Hematopoietic multipotent progenitor cell treated with erythropoietin and hydrocortisone succinate and interleukin-3 and kit ligand, for 15 days (in vitro differentiated cells): Measurements from ENCODE around the gene MOAP1.
"Not testable (repeated sequence)": the region's sequence is repeated elsewhere in the genome, so short reads cannot be mapped to it uniquely, and the experiment has no call there.

Experiments
- DNase-seq: peaks from one replicate; pipeline ENCODE4 v3.0.0-alpha.2; 2015; ENCODE audit warnings: low spot score

The MOAP1 gene

DNA sequence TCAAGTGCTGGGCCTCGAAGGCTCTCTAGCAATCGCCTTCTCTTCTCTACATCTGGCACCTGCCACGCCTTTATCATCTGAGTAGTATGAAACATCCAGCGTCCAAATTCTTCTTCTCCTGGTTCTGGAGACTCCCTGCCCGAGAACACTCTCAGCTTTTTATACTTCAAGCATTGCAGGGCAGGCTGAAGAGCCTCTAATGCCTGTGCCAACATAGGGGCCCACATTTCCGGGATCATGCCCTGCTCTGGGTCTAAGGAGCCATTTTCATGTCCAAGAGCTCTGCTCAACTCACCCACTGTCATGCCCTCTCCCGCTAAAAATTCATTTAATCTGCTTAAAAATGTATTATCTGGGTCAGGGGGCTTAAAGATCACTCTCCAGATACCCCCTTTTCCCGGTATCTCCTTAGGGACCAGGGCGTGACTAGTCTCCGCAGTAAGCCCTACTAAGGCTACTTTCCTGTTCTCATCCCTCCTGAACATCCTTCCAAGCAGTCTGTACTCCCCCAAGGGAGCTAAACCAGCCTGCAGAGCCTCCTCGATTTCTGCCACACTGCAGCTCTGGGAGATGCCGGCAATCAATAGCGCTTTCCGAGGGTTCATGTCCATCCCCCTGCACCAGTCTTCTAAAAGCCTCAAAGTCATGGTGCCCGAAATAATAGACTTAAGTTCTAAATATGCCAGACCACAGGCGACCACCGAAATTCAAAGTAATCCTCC is 940 bp downstream of the MOAP1 start:
- no peak for DNase-seq

DNA sequence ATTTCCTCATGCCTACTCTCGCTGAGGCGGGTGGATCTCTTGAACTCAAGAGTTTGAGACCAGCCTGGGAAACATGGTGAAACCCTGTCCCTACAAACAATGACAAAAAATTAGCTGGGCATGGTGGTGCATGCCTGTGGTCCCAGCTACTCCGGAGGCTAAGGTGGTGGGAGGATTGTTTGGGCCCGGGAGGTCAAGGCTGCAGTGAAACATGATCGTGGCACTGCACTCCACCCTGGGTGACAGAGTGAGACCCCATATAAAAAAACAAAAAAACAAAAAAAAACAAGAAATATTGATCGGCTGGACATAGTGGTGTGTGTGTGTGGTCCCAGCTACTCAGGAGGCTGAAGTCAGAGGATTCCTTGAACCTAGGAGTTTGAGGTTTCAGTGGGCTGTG is 9.2 kb downstream of the MOAP1 start:
- no peak for DNase-seq

DNA sequence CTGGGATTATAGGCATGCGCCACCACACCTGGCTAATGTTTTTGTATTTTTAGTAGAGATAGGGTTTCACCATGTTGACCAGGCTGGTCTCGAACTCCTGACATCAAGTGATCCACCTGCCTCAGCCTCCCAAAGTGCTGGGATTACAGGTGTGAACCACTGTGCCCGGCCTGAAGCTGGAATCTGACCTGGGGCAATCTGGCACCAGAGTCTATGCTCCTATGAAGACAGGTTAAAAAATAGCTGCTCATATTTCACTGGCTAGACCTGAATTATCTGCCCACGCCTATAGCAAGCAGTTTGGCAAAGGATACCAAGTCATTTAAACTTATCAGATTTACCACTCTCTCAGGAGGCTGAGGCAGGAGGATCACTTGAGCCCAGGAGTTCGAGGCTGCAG is 10.0 kb downstream of the MOAP1 start:
- DNase-seq: not testable (repeated sequence)

DNA sequence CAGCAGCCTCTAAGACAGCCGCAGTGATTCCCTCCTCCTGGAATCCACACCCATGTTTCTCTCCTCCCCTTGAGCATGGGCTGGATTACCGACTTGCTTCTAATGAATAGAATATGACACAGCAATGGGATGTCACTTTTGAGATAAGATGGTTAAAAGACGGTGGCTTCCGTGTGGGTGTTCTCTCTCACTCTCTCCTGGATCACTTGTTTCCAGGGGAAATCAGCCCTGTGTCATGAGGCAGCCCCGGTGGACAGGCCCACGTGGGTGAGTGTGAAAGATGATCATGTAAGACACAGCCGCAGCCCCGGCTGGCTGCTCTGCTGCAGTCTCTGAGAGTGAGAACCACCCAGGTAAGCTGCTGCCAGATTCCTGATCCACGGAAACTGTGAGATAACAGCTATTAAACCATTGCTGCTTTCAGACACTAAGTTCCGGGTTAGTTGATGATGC is 10.7 kb downstream of the MOAP1 start:
- DNase-seq: no peak

DNA sequence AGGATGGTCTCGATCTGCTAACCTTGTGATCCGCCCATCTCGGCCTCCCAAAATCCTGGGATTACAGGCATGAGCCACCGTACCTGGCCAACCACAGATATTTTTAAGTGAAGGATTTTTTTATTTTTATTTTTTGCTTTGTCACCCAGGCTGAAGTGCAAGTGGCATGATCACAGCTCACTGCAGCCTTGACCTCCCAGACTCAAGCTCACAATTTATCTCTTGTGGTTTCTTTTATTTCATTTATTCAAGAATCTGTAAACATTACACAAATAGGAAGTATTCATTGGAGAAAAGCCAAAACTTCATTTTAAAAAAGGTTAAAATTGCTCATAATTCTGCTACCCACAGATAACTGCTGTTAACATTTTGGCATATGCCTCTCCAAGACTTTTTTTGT is 13.3 kb downstream of the MOAP1 start:
- no peak for DNase-seq

DNA sequence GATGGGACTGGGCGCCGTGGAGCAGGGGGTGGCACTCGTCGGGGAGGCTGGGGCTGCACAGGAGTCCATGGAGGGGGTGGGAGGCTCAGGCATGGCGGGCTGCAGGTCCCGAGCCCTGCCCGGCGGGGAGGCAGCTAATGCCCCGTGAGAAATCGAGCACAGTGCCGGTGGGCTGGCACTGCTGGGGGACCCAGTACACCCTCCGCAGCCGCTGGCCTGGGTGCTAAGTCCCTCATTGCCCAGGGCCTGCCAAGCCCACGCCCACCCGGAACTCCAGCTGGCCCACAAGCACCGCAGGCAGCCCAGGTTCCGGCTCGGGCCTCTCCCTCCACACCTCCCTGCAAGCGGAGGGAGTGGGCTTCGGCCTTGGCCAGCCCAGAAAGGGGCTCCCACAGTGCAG is 14.6 kb downstream of the MOAP1 start:
- DNase-seq: not testable (repeated sequence)

DNA sequence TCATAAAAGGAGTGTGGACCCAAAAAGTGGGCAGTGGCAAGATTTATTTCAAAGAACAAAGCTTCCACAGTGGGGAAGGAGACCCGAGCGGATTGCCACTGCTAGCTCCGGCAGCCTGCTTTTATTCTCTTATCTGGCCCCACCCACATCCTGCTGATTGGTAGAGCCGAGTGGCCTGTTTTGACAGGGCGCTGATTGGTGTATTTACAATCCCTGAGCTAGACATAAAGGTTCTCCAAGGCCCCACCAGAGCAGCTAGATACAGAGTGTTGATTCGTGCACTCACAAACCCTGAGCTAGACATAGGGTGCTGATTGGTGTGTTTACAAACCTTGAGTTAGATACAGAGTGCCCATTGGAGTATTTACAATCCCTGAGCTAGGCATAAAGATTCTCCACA is 15.1 kb downstream of the MOAP1 start:
- DNase-seq: not testable (repeated sequence)

DNA sequence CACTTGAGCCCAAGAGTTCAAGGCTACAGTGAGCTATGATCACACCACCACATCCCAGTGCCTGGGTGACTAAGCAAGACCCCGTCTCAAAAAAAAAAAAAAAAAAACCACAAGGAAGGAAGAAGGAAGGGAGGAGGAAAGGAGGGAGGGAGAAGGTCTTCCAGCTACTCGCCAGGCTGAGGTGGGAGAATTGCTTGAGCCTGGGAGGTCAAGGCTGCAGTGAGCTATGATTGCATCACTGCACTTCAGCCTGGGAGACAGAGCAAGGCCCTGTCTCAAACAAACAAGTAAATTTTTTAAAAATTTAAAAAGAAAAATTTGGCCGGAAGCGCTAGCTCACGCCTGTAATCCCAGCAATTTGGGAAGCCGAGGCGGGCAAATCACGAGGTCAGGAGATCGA is 16.1 kb downstream of the MOAP1 start:
- DNase-seq: not testable (repeated sequence)

DNA sequence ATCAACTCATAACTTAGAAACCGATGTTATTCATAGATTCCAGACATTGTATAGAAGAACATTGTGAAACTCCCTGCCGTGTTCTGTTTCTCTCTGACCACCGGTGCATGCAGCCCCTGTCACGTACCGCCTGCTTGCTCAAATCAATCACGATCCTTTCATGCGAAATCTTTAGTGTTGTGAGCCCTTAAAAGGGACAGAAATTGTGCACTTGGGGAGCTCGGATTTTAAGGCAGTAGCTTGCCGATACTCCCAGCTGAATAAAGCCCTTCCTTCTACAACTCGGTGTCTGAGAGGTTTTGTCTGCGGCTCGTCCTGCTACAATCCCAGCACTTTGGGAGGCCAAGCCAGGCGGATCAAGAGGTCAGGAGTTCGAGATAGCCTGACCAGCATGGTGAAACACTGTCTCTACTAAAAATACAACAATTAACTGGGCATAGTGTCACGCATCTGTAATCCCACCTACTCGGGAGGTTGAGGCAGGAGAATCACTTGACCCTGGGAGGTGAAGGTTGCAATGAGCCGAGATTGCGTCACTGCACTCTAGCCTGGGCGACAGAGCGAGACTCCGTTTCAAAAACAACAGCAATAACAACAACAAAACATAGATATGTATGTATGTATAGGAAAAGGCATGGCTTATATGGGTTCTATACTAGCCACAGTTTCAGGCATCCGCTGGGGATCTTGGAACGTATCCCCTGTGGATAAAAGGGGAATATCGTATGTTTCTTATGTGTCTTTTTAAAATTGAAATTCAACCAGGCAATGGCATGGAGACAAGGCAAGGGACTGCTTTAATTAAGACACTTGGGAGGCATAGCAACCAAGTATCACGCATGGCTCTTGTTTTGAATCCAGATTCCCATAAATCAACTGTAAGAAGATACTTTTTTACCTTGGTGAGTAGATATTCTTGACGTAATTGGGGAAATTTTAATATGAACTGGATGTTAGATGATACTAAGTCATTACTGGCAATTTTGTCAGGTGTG is 19.1 kb downstream of the MOAP1 start:
- DNase-seq: not testable (repeated sequence)

DNA sequence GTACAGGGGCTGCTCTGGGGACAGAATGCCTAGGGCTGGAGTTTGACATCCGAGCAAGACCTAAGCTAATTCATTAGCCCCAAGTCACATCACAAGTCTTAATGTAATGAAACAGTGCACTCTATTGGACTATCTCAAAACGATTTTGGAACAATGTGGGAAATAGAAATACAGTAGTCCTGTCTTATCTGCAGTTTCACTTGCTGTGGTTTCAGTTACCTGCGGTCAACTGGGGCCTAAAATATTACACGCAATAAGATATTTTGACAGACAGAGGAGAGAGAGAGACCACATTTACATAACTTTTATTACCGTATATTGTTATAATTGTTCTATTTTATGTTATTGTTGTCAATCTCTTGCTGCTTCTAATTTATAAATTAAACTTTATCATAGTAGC is 21.1 kb downstream of the MOAP1 start:
- DNase-seq: no peak

DNA sequence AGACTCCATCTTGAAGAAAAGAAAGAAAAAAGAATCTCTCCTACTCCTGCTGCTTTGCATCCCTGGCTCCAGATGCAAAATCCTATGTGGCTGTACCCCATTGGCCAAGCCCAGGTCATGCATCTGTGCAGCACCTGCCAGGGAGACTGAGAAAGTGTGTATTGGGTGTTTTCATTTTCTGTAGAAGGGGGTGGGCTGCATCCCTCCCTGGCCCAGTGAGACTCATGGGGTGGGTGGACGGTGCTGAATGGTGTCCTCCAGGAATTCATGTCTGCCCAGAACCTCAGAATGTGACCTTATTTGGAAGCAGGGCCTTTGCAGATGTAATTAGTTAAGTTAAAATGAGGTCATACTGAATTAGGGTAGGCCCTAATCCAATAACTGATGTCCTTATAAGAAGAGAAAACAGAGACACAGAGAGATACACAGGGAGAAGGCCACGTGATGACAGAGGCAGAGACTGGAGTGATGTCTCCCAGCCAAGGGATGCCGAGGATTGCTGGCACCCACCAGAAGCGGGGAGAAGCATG is 23.2 kb downstream of the MOAP1 start:
- no peak for DNase-seq

DNA sequence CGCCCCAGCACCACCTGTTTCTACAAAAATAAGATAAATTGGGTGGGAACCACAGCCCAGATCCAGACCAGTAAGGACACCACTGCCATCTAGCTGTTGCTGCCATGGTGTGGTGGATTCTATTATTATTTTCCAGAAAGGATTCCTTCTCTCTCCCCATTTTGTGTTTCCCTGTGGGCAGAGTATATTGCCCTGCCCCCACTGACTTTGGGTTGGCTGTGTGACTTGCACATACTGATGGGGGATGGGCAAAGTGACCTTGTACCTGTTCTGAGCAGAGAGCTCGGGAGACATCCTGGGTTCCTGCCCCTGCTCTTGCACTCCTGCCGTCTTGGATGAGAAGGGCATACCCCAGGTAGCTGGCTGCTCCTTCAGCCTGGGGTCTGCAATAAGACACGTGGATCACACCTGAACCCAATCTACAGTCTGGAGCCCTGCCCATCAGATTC is 24.3 kb downstream of the MOAP1 start:
- DNase-seq: peak; percentile 36

DNA sequence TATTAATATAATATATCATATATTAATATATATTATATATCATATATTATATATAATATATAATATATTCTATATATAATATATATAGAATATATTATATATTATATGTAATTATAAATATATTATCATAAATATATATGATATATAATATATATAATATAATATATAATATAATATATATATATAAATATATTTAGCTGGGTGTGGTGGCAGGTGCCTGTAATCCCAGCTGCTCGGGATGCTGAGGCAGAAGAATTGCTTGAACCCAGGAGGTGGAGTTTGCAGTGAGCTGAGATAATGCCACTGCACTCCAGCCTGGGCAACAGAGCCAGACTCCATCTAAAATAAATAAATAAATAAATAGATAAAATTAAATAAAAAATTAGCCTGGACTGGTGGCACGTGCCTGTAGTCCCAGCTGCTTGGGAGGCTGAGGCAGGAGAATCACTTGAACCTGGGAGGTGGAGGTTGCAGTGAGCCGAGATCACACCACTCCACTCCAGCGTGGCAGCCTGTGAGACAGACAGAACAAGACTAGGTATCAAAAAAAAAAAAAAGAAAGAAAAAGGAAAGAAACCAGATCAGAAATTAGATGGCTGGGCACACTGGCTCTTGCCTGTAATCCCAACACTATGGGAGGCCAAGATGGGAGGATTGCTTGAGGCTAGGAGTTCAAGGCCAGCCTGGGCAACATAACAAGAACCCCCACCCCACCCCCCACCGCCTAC is 24.9 kb downstream of the MOAP1 start:
- not testable (repeated sequence) for DNase-seq

DNA sequence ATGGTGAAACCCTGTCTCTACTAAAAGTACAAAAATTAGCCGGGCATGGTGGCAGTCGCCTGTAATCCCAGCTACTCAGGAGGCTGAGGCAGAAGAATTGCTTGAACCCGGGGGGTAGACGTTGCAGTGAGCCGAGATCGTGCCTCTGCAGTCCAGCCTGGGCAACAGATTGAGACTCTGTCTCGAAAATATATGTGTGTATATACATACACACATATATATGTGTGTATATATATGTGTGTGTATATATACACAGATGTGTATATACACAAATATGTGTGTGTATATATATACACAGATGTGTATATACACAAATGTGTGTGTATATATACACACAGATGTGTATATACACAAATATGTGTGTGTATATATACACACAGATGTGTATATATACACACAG is 26.3 kb downstream of the MOAP1 start:
- DNase-seq: not testable (repeated sequence)

DNA sequence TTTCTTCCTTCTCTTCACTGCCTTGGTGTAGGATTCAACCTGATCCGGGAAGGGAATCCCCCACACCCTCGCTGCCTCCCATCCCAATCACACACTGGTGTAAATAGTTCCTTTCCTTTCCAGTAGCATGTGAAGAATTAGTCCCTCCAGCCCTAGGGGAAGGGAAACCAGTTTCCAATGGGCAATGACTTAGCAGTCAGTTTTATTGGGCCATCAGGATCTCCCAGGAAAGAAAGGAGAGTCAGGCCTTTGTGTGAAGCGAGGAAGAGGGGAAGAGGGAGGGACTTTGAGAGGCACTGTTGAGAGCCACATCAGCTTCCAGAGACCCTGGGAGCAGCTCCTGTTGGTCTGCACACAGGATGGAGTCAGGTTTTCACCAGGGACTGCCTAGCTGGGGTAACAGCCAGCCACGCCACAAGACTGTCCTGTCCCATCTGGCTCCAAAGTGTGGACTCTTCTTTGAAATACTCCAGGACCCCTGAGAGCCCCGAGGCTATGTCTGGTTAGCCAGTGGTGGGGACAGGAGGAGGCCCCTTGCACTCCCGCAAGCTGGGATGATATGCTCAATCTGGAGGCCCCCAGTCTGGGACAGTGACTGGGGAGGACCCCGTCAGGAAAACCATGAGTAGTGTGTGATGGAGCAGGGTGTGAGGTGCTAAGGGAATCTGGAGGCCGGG is 27.9 kb downstream of the MOAP1 start:
- no peak for DNase-seq

DNA sequence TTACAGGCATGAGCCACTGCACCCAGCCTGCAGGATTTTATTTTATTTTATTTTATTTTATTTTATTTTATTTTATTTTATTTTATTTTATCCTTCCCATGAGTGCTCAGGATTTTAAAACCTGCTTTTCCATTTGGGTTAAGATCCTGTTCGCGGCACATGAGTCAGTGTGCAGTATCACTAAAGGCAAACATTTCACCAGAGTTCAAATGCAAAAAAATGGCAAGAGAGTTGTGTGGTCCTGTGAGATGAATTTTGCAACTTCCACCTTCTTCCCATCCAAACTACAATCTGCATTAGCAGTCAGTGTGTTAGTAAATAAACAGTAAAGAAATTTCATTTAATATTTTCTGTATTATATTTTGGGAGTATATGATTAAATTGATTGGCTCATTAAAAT is 29.0 kb downstream of the MOAP1 start:
- DNase-seq: no peak

DNA sequence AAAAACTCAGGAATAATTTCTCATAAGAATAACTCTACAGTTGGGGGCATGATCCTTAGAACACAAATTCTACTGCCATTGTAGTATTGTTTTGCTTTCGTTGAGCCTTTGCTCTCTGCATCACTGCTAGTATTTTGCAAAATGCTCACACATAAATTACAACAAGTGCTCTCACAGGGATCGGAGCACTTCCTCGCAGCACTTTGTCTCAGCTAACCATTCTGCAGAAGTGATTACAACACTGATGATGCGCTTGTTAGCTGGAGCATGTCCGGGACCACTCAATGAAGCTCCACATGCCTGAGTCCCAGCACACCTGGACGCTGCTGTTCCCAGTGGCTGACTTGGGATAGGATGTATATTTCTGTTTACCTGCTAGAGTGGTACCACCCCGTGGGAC is 31.6 kb downstream of the MOAP1 start:
- no peak for DNase-seq

DNA sequence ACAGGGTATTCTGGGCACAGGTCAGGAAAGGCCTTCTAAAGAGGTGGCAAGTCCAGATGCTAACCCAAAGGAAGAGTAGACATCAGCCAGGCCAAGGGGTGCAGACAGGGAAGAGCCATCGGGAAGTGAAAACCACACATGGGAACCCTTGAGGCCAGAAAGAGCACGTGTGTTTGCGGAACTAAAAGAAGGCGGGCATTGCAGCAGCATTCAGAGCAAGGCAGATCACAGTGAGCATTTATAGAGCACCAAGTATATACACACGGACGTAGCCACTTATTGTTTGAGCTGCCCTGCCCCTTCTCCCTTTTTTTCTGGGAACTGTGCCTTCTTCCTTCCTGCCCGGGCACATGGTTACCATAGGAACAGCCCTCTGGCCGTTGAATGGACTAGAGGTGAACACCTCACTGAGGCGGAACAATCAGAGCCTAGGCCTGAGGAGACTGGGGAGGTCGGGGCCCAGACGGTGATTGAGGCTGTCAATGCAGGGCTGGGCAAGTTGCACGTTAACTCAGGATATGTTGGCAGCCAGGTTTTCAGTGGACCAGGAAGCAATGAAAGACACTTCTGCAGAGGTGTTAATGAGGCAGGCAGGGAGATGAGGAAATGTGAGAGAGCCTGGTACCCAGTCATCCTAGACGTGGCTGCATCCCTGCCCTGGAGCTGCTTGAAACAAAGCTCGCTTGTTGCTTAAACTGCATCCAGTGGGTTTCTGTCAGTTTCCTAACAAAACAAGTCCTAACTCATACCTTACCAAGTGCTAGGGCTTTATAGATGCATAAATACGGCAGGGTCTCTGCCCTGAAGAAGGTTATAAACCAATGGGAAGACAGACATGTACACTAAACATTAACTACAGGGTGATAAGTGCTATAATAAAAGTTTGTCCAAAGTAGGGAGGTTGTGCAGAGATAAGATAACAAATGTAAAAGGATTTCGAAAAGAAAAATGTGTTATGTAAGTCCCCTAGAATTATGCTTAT is 34.2 kb downstream of the MOAP1 start:
- no peak for DNase-seq

DNA sequence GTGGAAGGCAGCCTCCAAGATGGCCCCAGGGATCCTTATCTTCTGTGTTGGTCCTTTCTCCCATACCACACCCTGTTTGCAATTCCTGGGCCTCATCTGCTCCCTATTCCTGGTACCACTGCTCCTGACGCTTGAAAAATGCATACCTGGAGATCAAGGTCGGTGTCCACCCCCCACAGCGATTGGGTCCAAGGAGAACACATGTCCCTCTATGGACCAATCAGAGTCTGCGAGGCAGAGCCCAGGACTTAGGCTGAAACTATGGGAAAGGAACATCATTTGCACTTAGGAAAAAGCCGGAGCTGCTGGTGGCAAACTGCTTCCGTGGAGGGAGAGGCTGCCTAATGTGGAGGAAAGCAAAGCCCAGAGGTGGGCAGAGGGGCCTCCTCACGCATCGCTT is 35.7 kb downstream of the MOAP1 start:
- no peak for DNase-seq

DNA sequence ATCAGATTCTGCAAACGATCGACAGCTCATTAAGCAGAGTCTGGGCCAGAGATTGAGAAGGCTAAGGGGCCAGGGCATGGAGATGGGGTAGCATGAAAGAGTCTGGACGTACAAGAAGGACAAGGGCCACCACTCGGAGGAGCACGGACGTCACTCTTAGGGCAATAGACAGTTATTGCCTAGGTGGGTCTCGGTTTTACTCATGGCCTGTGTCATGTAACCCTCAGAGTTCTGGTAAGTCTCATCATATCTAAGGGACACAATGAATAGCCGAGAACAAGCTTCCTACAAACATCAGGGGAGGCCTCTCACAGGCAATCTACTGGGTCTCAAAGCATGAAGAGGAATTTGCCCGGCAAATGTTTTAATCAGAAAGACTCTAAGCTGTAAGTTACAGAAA is 38.6 kb downstream of the MOAP1 start:
- DNase-seq: no peak
